ENCODE data around the gene SLC25A51. TPM values are rescaled to one million over a fixed set of nuclear protein-coding genes. Genes with fewer than 3 reads are reported as not detected.

The SLC25A51 gene
- total and polyA plus RNA-seq, 2 experiments from 2014 or later, result 5.3 to 22.0 TPM

DNA sequence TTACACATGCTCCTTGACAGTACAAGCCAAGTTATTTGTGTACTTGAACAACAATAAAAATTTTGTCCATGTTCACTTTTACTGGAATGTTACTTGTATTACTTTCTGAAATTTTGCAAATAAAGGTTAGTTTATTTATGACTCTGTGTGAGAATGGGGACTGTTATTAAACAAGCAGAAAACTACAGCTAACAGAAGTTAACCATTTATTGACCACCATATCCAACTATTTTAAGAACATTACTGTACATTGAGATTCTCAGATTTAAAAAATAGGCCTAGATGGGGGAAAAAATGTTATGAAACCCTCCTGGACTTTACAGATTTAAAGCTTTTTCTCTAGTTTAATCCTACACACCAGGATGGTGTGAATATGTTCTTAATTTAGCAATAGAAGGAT, 1.8 kb downstream of the SLC25A51 start:
- peaks cover 25% of the 10 kb centered on the region for H3K79me2 ChIP-seq (replicated peaks; ENCODE audit: insufficient read depth)
- H3K9me3 Mint-ChIP-seq, result no peaks in the 10 kb centered on the region
- no peak overlapping the region for H3K4me3 Mint-ChIP-seq
- H3K27ac Mint-ChIP-seq, result no peak overlapping the region
- H3K27me3 Mint-ChIP-seq (ENCODE audit: insufficient read depth, low read depth, poor library complexity), result peaks cover 11% of the 10 kb centered on the region
- peak overlapping the region; percentile 96; the same call in 1 of the 2 replicates for H3K4me2 ChIP-seq
- peaks cover 13% of the 10 kb centered on the region; the same call in 2 of the 3 replicates for H3K36me3 Mint-ChIP-seq (ENCODE audit: low read depth)
- H2AFZ ChIP-seq, result no peak overlapping the region
- no peak overlapping the region for H3K27ac ChIP-seq (ENCODE audit: low read depth)
- peaks cover 4% of the 10 kb centered on the region; the same call in 1 of the 2 replicates for H3K36me3 ChIP-seq (ENCODE audit: insufficient read depth)
- peaks cover 16% of the 10 kb centered on the region; the same call in 1 of the 2 replicates for H3K27me3 ChIP-seq (ENCODE audit: insufficient read depth)
- no peak for DNase-seq (ENCODE audit: low spot score)
- peaks cover 8% of the 10 kb centered on the region for H3F3A ChIP-seq (replicated peaks; ENCODE audit: low read depth)
- TF ChIP-seq JUNB (IDR thresholded peaks at IDR 0.05; ENCODE audit: unreplicated experiment) (no peak), EZH2 (IDR thresholded peaks at IDR 0.05; ENCODE audit: low read depth, unreplicated experiment) (no peak), STAT1 (IDR thresholded peaks at IDR 0.05; ENCODE audit: unreplicated experiment) (no peak), EZH2phosphoT487 (IDR thresholded peaks at IDR 0.05; ENCODE audit: unreplicated experiment) (no peak), ZNF331 (CRISPR knock-in tag; IDR thresholded peaks at IDR 0.05; ENCODE audit: low read depth) (no peak), ZNF114 (CRISPR knock-in tag; IDR thresholded peaks at IDR 0.05) (no peak), POLR2AphosphoS5 (IDR thresholded peaks at IDR 0.05; ENCODE audit: low read depth) (no peak), CREB1 (CRISPR knock-in tag; IDR thresholded peaks at IDR 0.05; ENCODE audit: low read depth) (no peak), NANOG (IDR thresholded peaks at IDR 0.05; ENCODE audit: borderline replicate concordance) (no peak)
- TF ChIP-seq, protein P1, sequence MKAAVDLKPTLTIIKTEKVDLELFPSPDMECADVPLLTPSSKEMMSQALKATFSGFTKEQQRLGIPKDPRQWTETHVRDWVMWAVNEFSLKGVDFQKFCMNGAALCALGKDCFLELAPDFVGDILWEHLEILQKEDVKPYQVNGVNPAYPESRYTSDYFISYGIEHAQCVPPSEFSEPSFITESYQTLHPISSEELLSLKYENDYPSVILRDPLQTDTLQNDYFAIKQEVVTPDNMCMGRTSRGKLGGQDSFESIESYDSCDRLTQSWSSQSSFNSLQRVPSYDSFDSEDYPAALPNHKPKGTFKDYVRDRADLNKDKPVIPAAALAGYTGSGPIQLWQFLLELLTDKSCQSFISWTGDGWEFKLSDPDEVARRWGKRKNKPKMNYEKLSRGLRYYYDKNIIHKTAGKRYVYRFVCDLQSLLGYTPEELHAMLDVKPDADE (IDR thresholded peaks at IDR 0.05), result no peak
- TF ChIP-seq, protein P2, sequence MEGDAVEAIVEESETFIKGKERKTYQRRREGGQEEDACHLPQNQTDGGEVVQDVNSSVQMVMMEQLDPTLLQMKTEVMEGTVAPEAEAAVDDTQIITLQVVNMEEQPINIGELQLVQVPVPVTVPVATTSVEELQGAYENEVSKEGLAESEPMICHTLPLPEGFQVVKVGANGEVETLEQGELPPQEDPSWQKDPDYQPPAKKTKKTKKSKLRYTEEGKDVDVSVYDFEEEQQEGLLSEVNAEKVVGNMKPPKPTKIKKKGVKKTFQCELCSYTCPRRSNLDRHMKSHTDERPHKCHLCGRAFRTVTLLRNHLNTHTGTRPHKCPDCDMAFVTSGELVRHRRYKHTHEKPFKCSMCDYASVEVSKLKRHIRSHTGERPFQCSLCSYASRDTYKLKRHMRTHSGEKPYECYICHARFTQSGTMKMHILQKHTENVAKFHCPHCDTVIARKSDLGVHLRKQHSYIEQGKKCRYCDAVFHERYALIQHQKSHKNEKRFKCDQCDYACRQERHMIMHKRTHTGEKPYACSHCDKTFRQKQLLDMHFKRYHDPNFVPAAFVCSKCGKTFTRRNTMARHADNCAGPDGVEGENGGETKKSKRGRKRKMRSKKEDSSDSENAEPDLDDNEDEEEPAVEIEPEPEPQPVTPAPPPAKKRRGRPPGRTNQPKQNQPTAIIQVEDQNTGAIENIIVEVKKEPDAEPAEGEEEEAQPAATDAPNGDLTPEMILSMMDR (conservative IDR thresholded peaks at IDR 0.05; ENCODE audit: low read depth in 2 of 2), result no peak
- TF ChIP-seq, protein P3, sequence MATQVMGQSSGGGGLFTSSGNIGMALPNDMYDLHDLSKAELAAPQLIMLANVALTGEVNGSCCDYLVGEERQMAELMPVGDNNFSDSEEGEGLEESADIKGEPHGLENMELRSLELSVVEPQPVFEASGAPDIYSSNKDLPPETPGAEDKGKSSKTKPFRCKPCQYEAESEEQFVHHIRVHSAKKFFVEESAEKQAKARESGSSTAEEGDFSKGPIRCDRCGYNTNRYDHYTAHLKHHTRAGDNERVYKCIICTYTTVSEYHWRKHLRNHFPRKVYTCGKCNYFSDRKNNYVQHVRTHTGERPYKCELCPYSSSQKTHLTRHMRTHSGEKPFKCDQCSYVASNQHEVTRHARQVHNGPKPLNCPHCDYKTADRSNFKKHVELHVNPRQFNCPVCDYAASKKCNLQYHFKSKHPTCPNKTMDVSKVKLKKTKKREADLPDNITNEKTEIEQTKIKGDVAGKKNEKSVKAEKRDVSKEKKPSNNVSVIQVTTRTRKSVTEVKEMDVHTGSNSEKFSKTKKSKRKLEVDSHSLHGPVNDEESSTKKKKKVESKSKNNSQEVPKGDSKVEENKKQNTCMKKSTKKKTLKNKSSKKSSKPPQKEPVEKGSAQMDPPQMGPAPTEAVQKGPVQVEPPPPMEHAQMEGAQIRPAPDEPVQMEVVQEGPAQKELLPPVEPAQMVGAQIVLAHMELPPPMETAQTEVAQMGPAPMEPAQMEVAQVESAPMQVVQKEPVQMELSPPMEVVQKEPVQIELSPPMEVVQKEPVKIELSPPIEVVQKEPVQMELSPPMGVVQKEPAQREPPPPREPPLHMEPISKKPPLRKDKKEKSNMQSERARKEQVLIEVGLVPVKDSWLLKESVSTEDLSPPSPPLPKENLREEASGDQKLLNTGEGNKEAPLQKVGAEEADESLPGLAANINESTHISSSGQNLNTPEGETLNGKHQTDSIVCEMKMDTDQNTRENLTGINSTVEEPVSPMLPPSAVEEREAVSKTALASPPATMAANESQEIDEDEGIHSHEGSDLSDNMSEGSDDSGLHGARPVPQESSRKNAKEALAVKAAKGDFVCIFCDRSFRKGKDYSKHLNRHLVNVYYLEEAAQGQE (IDR thresholded peaks at IDR 0.05; ENCODE audit: unreplicated experiment), result no peak
- TF ChIP-seq, protein P4, sequence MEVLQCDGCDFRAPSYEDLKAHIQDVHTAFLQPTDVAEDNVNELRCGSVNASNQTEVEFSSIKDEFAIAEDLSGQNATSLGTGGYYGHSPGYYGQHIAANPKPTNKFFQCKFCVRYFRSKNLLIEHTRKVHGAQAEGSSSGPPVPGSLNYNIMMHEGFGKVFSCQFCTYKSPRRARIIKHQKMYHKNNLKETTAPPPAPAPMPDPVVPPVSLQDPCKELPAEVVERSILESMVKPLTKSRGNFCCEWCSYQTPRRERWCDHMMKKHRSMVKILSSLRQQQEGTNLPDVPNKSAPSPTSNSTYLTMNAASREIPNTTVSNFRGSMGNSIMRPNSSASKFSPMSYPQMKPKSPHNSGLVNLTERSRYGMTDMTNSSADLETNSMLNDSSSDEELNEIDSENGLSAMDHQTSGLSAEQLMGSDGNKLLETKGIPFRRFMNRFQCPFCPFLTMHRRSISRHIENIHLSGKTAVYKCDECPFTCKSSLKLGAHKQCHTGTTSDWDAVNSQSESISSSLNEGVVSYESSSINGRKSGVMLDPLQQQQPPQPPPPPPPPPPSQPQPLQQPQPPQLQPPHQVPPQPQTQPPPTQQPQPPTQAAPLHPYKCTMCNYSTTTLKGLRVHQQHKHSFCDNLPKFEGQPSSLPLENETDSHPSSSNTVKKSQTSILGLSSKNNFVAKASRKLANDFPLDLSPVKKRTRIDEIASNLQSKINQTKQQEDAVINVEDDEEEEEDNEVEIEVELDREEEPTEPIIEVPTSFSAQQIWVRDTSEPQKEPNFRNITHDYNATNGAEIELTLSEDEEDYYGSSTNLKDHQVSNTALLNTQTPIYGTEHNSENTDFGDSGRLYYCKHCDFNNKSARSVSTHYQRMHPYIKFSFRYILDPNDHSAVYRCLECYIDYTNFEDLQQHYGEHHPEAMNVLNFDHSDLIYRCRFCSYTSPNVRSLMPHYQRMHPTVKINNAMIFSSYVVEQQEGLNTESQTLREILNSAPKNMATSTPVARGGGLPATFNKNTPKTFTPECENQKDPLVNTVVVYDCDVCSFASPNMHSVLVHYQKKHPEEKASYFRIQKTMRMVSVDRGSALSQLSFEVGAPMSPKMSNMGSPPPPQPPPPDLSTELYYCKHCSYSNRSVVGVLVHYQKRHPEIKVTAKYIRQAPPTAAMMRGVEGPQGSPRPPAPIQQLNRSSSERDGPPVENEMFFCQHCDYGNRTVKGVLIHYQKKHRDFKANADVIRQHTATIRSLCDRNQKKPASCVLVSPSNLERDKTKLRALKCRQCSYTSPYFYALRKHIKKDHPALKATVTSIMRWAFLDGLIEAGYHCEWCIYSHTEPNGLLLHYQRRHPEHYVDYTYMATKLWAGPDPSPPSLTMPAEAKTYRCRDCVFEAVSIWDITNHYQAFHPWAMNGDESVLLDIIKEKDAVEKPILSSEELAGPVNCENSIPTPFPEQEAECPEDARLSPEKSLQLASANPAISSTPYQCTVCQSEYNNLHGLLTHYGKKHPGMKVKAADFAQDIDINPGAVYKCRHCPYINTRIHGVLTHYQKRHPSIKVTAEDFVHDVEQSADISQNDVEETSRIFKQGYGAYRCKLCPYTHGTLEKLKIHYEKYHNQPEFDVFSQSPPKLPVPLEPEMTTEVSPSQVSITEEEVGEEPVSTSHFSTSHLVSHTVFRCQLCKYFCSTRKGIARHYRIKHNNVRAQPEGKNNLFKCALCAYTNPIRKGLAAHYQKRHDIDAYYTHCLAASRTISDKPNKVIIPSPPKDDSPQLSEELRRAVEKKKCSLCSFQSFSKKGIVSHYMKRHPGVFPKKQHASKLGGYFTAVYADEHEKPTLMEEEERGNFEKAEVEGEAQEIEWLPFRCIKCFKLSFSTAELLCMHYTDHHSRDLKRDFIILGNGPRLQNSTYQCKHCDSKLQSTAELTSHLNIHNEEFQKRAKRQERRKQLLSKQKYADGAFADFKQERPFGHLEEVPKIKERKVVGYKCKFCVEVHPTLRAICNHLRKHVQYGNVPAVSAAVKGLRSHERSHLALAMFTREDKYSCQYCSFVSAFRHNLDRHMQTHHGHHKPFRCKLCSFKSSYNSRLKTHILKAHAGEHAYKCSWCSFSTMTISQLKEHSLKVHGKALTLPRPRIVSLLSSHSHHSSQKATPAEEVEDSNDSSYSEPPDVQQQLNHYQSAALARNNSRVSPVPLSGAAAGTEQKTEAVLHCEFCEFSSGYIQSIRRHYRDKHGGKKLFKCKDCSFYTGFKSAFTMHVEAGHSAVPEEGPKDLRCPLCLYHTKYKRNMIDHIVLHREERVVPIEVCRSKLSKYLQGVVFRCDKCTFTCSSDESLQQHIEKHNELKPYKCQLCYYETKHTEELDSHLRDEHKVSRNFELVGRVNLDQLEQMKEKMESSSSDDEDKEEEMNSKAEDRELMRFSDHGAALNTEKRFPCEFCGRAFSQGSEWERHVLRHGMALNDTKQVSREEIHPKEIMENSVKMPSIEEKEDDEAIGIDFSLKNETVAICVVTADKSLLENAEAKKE (CRISPR knock-in tag; IDR thresholded peaks at IDR 0.05), result no peak
- H4K20me1 ChIP-seq (replicated peaks; ENCODE audit: insufficient read depth), result peaks cover 13% of the 10 kb centered on the region
- H3K4me3 ChIP-seq, result no peak overlapping the region; the same call in 1 of the 2 replicates
- ATAC-seq, result no peak
- H3K4me1 Mint-ChIP-seq, result peaks cover 16% of the 10 kb centered on the region
- H3K9me2 ChIP-seq (ENCODE audit: insufficient read depth), result no peaks in the 10 kb centered on the region
- H3K4me1 ChIP-seq (ENCODE audit: insufficient read depth), result peaks cover 22% of the 10 kb centered on the region

All from GM23338 (cell line).